Measurements from ENCODE around the gene FAM3B.

Gene FAM3B

GRCh38 chr21:41321211-41321907 lies 4.8 kb downstream of the FAM3B start:
- DNase-seq, result no peak

GRCh38 chr21:41321908-41322495 lies 5.4 kb downstream of the FAM3B start:
- DNase-seq, result no peak

- DNase-seq, result no peak
These were observed 6.1 kb downstream of the FAM3B start for GRCh38 chr21:41322496-41323382.

GRCh38 chr21:41325138-41325912 lies 8.7 kb downstream of the FAM3B start:
- DNase-seq, result no peak

GRCh38 chr21:41326414-41327080 lies 9.9 kb downstream of the FAM3B start:
- DNase-seq, result no peak

GRCh38 chr21:41327753-41328152 lies 11.2 kb downstream of the FAM3B start:
- no peak for DNase-seq

GRCh38 chr21:41328660-41329607 lies 12.3 kb downstream of the FAM3B start:
- DNase-seq, result no peak

- no peak for DNase-seq
These were observed 17.2 kb downstream of the FAM3B start for GRCh38 chr21:41333752-41334151.

- no peak for DNase-seq
These were observed 20.9 kb downstream of the FAM3B start for GRCh38 chr21:41337515-41337914.

- DNase-seq, result no peak
These were observed 21.9 kb downstream of the FAM3B start for GRCh38 chr21:41338455-41338854.

GRCh38 chr21:41342035-41342434 lies 25.4 kb downstream of the FAM3B start:
- DNase-seq, result no peak

GRCh38 chr21:41344146-41344545 lies 27.5 kb downstream of the FAM3B start:
- DNase-seq, result no peak

GRCh38 chr21:41345356-41345755 lies 28.8 kb downstream of the FAM3B start:
- DNase-seq, result no peak

GRCh38 chr21:41345934-41346685 lies 29.5 kb downstream of the FAM3B start:
- DNase-seq, result no peak

- DNase-seq, result no peak
These were observed 30.2 kb downstream of the FAM3B start for GRCh38 chr21:41346758-41347157.

GRCh38 chr21:41348434-41348833 lies 31.8 kb downstream of the FAM3B start:
- DNase-seq, result no peak

- DNase-seq, result no peak
These were observed 32.5 kb downstream of the FAM3B start for GRCh38 chr21:41349126-41349525.

GRCh38 chr21:41349619-41350390 lies 33.2 kb downstream of the FAM3B start:
- no peak for DNase-seq

- DNase-seq, result no peak
These were observed 34.0 kb downstream of the FAM3B start for GRCh38 chr21:41350436-41351155.
